H9 (cell line): Measurements from ENCODE around the gene CDK14. TPM values are rescaled to one million over a fixed set of nuclear protein-coding genes. Genes with fewer than 3 reads are reported as not detected.

Source experiments
- DNase-seq: peaks from one replicate; pipeline ENCODE4 v3.0.0-alpha.2; 2017
- H2AFZ ChIP-seq: one replicate; pipeline ENCODE4 v1.6.1; 2013; ENCODE audit warnings: mild to moderate bottlenecking, low read length, control low read depth, moderate library complexity
- H2AK5ac ChIP-seq: 2 replicates; pipeline ENCODE4 v1.6.1; 2013; ENCODE audit warnings: low read length, control low read depth, mixed read lengths; ENCODE audit not compliant: insufficient read length
- H2BK120ac ChIP-seq: one replicate; pipeline ENCODE4 v1.6.1; 2013; ENCODE audit warnings: low read depth, mild to moderate bottlenecking, low read length, control low read depth, inconsistent platforms; ENCODE audit not compliant: poor library complexity, severe bottlenecking
- H2BK12ac ChIP-seq: 2 replicates; pipeline ENCODE4 v1.6.1; 2013; ENCODE audit warnings: low read length, control low read depth, mixed read lengths, low read depth; ENCODE audit not compliant: insufficient read length
- H2BK15ac ChIP-seq: 2 replicates; pipeline ENCODE4 v1.6.1; 2013; ENCODE audit warnings: low read depth, low read length, control low read depth
- H2BK20ac ChIP-seq: one replicate; pipeline ENCODE4 v1.6.1; 2013; ENCODE audit warnings: low read depth, mild to moderate bottlenecking, low read length, control low read depth, inconsistent platforms; ENCODE audit not compliant: poor library complexity, severe bottlenecking
- H2BK5ac ChIP-seq: 2 replicates; pipeline ENCODE4 v1.6.1; 2013; ENCODE audit warnings: low read length, control low read depth, mixed read lengths; ENCODE audit not compliant: insufficient read length
- H3K14ac ChIP-seq: 2 replicates; pipeline ENCODE4 v1.6.1; 2013; ENCODE audit warnings: low read length, control low read depth; ENCODE audit not compliant: insufficient read depth
- H3K18ac ChIP-seq: 2 replicates; pipeline ENCODE4 v1.6.1; 2013; ENCODE audit warnings: low read depth, mild to moderate bottlenecking, mixed read lengths, low read length, control low read depth; ENCODE audit not compliant: insufficient read length
- H3K23ac ChIP-seq: 2 replicates; pipeline ENCODE4 v1.6.1; 2013; ENCODE audit warnings: low read length, control low read depth, mixed read lengths, low read depth; ENCODE audit not compliant: insufficient read length
- H3K23me2 ChIP-seq: 2 replicates; pipeline ENCODE4 v1.6.1; 2013; ENCODE audit warnings: low read depth, mild to moderate bottlenecking, mixed read lengths, low read length, control low read depth; ENCODE audit not compliant: insufficient read length, poor library complexity, severe bottlenecking
- H3K27ac ChIP-seq: 2 replicates; pipeline ENCODE4 v1.5.1; 2013; ENCODE audit warnings: low read length, control low read depth, mixed read lengths, low read depth; ENCODE audit not compliant: insufficient read length
- H3K27me3 ChIP-seq: 2 replicates; pipeline ENCODE4 v1.6.1; 2013; ENCODE audit warnings: low read length, control low read depth, inconsistent platforms; ENCODE audit not compliant: insufficient read depth
- H3K4ac ChIP-seq: 2 replicates; pipeline ENCODE4 v1.6.1; 2013; ENCODE audit warnings: low read depth, mild to moderate bottlenecking, control low read depth, inconsistent platforms, low read length, moderate library complexity
- H3K4me1 ChIP-seq: 2 replicates; pipeline ENCODE4 v1.6.1; 2013; ENCODE audit warnings: low read length, control low read depth, inconsistent platforms; ENCODE audit not compliant: insufficient read depth
- H3K4me2 ChIP-seq: 2 replicates; pipeline ENCODE4 v1.6.1; 2013; ENCODE audit warnings: low read length, control low read depth, mixed read lengths; ENCODE audit not compliant: insufficient read length, insufficient read depth
- H3K56ac ChIP-seq: 2 replicates; pipeline ENCODE4 v1.6.1; 2013; ENCODE audit warnings: low read depth, mild to moderate bottlenecking, mixed read lengths, low read length, control low read depth; ENCODE audit not compliant: insufficient read length
- H3K79me1 ChIP-seq: 2 replicates; pipeline ENCODE4 v1.6.1; 2013; ENCODE audit warnings: low read depth, mild to moderate bottlenecking, moderate library complexity, low read length, control low read depth, inconsistent platforms; ENCODE audit not compliant: insufficient read depth, poor library complexity, severe bottlenecking
- H3K79me2 ChIP-seq: 2 replicates; pipeline ENCODE4 v1.6.1; 2013; ENCODE audit warnings: low read length, control low read depth, inconsistent platforms; ENCODE audit not compliant: insufficient read depth
- H3K9ac ChIP-seq: 2 replicates; pipeline ENCODE4 v1.6.1; 2013; ENCODE audit warnings: low read length, control low read depth, mixed read lengths; ENCODE audit not compliant: insufficient read length; ENCODE audit errors: extremely low read depth
- H3K9me3 ChIP-seq: one replicate; pipeline ENCODE4 v1.6.1; 2013; ENCODE audit warnings: low read depth, low read length, inconsistent platforms; ENCODE audit not compliant: control insufficient read depth
- H3T11ph ChIP-seq: one replicate; pipeline ENCODE4 v1.6.1; 2013; ENCODE audit warnings: mild to moderate bottlenecking, low read length, control low read depth, inconsistent platforms
- H4K20me1 ChIP-seq: one replicate; pipeline ENCODE4 v1.6.1; 2013; ENCODE audit not compliant: control insufficient read depth, insufficient read length, insufficient read depth
- H4K5ac ChIP-seq: 2 replicates; pipeline ENCODE4 v1.6.1; 2013; ENCODE audit warnings: low read depth, mild to moderate bottlenecking, mixed read lengths, low read length, control low read depth; ENCODE audit not compliant: insufficient read length
- H4K8ac ChIP-seq: replicated peaks from 2 replicates; pipeline ENCODE4 v1.6.1; 2013; ENCODE audit warnings: low read length, control low read depth, mixed read lengths, low read depth; ENCODE audit not compliant: insufficient read length
- H4K91ac ChIP-seq: 2 replicates; pipeline ENCODE4 v1.6.1; 2013; ENCODE audit warnings: low read depth, mild to moderate bottlenecking, moderate library complexity, mixed read lengths, low read length, control low read depth; ENCODE audit not compliant: insufficient read length
- H3K27ac Mint-ChIP-seq, 3 experiments: 2 replicates in 2 of 3; 3 replicates in 1 of 3; pipeline ENCODE4 v1.8.0; 2020 to 2021; ENCODE audit warnings: mixed read lengths in 3 of 3, mild to moderate bottlenecking in 1 of 3, moderate library complexity in 1 of 3
- H3K27me3 Mint-ChIP-seq: 2 replicates; pipeline ENCODE4 v1.8.0; 2021; ENCODE audit warnings: low read depth, mild to moderate bottlenecking, moderate library complexity, mixed read lengths
- H3K36me3 Mint-ChIP-seq, 3 experiments: 2 replicates in 2 of 3; 3 replicates in 1 of 3; pipeline ENCODE4 v1.8.0; 2020 to 2021; ENCODE audit warnings: low read depth in 3 of 3, mixed read lengths in 3 of 3; ENCODE audit not compliant: insufficient read depth in 1 of 3
- H3K4me1 Mint-ChIP-seq, 2 experiments: 2 replicates each; pipeline ENCODE4 v1.8.0; 2020; ENCODE audit warnings: mixed read lengths in 2 of 2
- H3K4me3 Mint-ChIP-seq, 2 experiments: 2 replicates in 1 of 2; 3 replicates in 1 of 2; pipeline ENCODE4 v1.8.0; 2020 to 2021; ENCODE audit warnings: mild to moderate bottlenecking in 2 of 2, mixed read lengths in 2 of 2, moderate library complexity in 1 of 2
- H3K9me3 Mint-ChIP-seq, 2 experiments: 2 replicates in 1 of 2; 3 replicates in 1 of 2; pipeline ENCODE4 v1.8.0; 2020; ENCODE audit warnings: mild to moderate bottlenecking in 2 of 2, mixed read lengths in 2 of 2, moderate library complexity in 1 of 2
- WGBS: extraction: QIAGEN DNeasy Blood & Tissue Kit; methylation state at CpG from one replicate; pipeline ENCODE4 v1.1.7; 2013; ENCODE audit warnings: missing lambda C conversion rate, low lambda C conversion rate, mixed read lengths; ENCODE audit not compliant: insufficient read length; ENCODE audit errors: extremely low coverage; 5-methylcytosine and 5-hydroxymethylcytosine counted together
- total RNA-seq: library from RNA; stranded (reverse); gene quantifications from 2 replicates; pipeline ENCODE4 v1.2.1, GENCODE V29; 2021
- TF ChIP-seq, protein P1 (sequence below): fragments of 200-600 bp; sonication (generic); conservative IDR thresholded peaks from 3 replicates; pipeline ENCODE4 v1.8.0; 2021; ENCODE audit warnings: antibody characterized with exemption, mild to moderate bottlenecking

The CDK14 gene
- total RNA-seq, 1 experiment from 2014 or later: 23.9 TPM

DNA sequence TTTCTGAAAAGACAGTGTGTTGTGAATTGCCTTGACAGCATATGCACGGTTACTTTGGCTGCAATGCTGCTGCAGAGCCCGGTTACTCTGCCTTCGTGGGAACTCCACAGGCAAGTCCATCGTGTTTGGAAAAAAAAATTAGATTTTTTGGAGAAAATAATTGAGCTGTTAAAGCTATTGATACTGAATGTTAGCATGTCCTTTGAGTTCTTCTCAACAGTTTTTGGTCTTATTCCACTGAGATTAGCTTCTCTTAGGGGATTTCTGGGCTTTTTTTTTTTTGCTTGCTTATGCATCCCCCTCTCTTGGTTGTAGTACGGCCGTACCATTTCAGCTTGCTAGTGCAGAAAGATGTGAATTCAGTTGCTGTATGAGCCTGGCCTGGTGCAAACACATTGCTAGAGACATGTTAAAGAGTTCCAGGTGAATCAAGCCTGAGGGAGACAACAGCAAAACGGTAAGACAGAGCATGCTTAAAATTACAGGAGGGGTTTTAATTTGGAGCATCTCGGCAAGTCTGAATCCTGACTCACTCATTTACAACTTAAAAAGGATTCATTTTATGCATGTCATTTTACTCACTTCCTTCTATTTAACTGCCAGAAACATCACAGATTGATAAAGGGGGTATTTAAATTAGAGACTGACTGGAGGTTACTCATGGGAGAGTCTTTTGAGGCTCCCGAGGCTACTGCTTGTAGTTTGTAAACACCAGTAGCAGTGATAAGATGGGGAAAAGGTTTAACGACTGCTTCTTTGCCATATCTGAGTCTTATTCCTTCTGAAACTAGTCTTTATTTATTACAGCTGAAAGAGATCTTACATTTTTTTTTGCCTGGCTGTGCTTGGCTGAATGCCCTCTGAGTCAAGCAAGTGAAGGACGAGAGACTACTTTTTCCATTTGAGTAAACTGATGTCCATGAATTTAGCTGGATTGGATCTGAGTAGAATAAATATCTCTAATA, 113.7 kb downstream of the CDK14 start:
- no peak overlapping the region for H2BK20ac ChIP-seq
- WGBS: no CpG with 5 or more reads among the region's 11 CpGs
- H3K23ac ChIP-seq: no peak overlapping the region
- no peak overlapping the region for H2BK15ac ChIP-seq
- peak overlapping the region; percentile 79 for H3K27ac ChIP-seq
- no peaks in the 10 kb centered on the region for H3K79me2 ChIP-seq
- no peak overlapping the region for H2AK5ac ChIP-seq
- H3K4me2 ChIP-seq: no peak overlapping the region
- H3K14ac ChIP-seq: no peak overlapping the region
- H3K36me3 Mint-ChIP-seq: peaks cover 6 to 14% (median 12%) of the 10 kb centered on the region in 3 experiments; a peak in 6 of 7 replicates
- no peak for DNase-seq
- no peak overlapping the region for H3T11ph ChIP-seq
- peaks cover 11 to 12% of the 10 kb centered on the region in 2 experiments for H3K9me3 Mint-ChIP-seq
- no peaks in the 10 kb centered on the region for H3K23me2 ChIP-seq
- H3K27ac Mint-ChIP-seq: peak overlapping the region; percentile 59 to 91 (median 83); a peak in 6 of 7 replicates
- no peak overlapping the region for H4K91ac ChIP-seq
- H4K5ac ChIP-seq: no peak overlapping the region
- H2BK120ac ChIP-seq: no peak overlapping the region
- no peaks in the 10 kb centered on the region for H3K79me1 ChIP-seq
- H2BK5ac ChIP-seq: no peak overlapping the region
- peak overlapping the region in 1 of 2 experiments; percentile 13; a peak in 2 of 5 replicates for H3K4me3 Mint-ChIP-seq
- no peaks in the 10 kb centered on the region for H3K27me3 Mint-ChIP-seq
- H4K20me1 ChIP-seq: no peaks in the 10 kb centered on the region
- H4K8ac ChIP-seq: no peak overlapping the region
- H3K4me1 ChIP-seq: peaks cover 10% of the 10 kb centered on the region; the same call in 1 of the 2 replicates
- H3K4me1 Mint-ChIP-seq: peaks cover 36 to 45% of the 10 kb centered on the region in 2 experiments
- TF ChIP-seq, protein P1, sequence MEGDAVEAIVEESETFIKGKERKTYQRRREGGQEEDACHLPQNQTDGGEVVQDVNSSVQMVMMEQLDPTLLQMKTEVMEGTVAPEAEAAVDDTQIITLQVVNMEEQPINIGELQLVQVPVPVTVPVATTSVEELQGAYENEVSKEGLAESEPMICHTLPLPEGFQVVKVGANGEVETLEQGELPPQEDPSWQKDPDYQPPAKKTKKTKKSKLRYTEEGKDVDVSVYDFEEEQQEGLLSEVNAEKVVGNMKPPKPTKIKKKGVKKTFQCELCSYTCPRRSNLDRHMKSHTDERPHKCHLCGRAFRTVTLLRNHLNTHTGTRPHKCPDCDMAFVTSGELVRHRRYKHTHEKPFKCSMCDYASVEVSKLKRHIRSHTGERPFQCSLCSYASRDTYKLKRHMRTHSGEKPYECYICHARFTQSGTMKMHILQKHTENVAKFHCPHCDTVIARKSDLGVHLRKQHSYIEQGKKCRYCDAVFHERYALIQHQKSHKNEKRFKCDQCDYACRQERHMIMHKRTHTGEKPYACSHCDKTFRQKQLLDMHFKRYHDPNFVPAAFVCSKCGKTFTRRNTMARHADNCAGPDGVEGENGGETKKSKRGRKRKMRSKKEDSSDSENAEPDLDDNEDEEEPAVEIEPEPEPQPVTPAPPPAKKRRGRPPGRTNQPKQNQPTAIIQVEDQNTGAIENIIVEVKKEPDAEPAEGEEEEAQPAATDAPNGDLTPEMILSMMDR: no peak
- H2BK12ac ChIP-seq: no peak overlapping the region
- H3K56ac ChIP-seq: no peak overlapping the region
- no peak overlapping the region for H3K4ac ChIP-seq
- H3K9me3 ChIP-seq: no peaks in the 10 kb centered on the region
- H3K9ac ChIP-seq: no peak overlapping the region
- no peak overlapping the region for H2AFZ ChIP-seq
- peak overlapping the region; percentile 31 for H3K18ac ChIP-seq
- H3K27me3 ChIP-seq: no peaks in the 10 kb centered on the region
